NCI-H2227 treated with DMSO at 0.1 percent for 48 hours (cell line): ENCODE results near the gene CST11.

ENCODE experiments used
- DNase-seq: peaks from one replicate; lab custom pipeline; 2025; lab: John Stamatoyannopoulos, UW

CST11 gene

GRCh38 chr20:23419995-23420901 lies 32.4 kb downstream of the CST11 start:
- no peak for DNase-seq

- DNase-seq = no peak
Observed at GRCh38 chr20:23419657-23419994, 33.0 kb downstream of the CST11 start.

DNA sequence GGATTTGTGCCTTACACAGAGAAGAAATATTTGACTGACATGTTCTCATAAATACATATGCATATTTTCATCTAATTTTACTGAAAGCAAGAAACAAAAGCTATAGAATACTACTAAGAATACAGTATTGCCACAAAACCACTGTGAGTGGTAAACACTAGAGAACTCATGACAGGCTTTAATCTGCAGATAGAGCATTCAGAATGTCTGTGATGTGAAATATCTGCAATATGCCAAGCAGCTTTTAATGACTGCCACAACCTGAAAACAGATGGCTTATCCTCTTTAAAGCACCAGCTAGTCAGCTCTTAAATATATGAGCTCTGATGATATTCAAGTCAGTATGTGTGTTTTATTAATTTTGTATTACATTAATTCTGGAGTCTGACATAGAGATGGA lies 34.8 kb downstream of the CST11 start:
- no peak for DNase-seq

DNA sequence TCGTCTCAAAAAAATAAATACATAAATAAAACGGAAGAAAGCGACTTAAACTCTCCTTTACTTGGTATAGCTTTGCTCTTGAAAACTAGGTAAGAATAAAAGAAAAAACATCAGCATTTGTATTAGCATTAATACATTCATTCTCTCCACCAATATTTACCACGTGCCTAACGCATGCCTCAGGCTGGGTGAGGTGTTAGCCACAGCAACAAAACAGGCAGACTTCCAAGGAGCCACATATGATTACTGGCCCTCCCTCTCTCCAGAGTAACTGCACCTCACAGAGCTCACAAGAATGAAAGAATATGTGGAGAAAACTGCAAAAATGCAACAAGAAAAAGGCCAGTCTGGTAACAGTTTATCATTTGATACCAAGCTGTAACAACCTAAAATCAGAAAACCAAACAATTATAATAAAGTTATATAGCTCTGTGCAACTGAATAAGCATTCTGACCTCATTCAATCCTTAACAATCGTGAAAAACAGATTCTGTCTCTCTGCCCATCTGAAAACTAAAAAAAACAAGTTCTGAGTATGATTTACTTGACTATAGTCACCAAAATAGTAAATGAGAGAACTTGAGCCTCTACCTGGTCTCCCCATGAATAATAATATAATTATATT lies 36.6 kb downstream of the CST11 start:
- no peak for DNase-seq

DNA sequence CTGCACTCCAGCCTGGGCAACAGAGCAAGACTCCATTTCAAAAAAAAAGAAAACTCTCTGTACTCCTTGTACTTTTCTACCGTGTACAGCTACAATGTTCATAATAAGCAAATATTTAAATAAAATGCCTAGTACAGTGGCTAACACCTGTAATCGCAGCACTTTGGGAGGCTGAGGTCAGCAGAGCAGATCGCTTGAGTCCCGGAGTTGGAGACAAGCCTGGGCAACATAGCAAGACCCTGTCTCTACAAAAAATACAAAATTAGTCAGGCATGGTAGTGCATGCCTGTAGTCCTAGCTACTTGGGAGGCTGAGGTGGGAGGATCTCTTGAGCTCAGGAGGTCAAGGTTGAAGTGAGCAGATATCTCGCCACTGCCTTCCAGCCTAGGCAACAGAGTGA lies 37.1 kb downstream of the CST11 start:
- no peak for DNase-seq

DNA sequence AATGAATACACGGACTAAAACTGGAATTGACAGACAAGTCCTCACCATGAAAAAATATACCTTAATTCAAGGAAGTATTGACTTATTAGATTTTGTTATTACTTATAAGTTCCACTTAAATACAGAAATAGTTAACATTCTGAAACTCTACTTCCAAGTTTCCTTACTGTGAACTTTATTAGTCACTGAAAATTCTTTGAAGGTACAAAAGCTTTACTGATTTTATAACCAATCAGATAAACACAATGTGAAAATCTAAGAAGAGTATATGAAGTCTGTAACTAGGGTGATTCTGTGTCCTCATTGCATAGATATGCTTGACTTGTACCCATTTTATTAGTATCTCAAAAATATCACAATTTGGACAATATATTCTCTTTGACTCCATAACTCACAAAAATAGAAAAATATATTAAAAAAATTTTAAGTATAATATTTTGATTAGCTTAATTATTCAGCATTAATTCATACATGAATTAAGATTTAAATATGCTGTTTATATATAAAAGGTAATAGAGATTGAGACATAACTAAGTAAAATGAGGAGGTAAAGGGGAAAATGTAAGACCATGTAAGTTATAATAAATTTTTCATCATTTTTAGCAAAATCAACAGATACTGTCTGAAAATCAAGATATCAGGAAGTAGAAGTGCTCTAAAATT lies 38.0 kb downstream of the CST11 start:
- no peak for DNase-seq

GRCh38 chr20:23413862-23414422 lies 38.7 kb downstream of the CST11 start:
- no peak for DNase-seq

- DNase-seq = no peak
Observed at GRCh38 chr20:23412026-23412425, 40.6 kb downstream of the CST11 start.

DNA sequence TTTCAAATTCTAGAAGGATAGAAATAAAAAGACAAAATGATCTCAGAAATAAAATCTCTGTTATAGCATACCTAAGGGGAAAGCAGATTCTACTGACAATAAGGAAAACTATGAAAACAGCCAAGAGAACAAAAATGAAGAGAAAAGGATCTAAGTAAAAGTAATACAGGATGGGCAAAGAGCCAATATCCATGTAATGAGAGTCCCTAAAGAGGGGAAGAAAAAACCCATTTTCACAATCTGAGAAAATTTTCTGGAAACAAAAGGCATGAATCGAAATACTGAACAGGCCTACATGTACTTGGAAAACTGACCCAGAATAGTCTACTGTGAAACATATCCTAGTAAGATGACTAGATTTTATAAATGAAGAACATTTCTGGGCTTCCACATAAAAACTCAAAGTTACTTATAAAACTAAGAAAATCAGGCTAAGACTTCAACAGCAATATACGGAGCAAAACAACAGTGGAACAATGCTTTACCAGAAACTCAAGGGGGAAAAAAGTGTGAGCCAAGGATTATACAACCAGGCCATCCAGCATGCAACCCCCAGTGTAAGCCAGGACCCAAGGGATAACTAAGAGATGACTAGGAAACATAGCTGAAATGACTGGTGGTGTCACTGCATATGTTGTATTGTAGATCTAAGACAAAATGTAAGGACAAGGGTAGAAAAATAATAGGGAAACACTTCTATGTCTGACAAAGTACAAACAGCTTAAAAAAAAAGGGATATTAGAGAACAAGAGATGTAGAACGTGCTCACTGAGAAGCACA lies 41.6 kb downstream of the CST11 start:
- DNase-seq = no peak

- DNase-seq = no peak
Observed at GRCh38 chr20:23409800-23410199, 42.9 kb downstream of the CST11 start.

- no peak for DNase-seq
Observed at GRCh38 chr20:23408957-23409356, 43.7 kb downstream of the CST11 start.

DNA sequence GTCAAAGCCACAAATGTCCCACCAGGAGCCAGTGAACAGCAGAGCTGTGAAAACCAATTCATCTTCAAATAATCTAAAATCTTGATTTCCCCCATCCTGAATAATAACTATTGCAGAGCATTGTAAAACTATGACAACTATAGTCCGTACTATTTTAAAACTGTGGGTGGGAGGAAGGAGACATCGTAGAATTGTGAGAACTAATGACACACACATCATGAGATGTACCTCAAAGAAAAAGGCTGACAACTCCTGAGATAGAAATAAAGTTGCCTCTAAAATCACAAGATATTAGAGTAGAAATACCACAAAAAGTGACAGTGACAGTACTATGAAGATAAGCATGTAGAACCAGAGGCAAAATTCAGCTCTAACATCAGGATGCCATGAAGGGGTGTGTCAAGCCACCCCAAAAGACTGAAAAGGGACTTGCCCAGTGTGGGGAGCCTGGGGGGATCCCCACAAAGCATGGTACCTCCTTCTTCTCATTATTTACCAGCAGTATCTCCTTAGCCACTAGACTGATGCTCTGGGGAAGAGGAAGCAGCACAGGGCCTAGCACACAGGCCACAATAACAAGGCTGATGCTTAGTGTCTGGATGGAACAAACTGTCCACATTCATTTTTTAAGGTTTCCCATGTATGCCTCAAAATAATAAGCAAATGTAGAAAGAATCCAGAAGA lies 44.8 kb downstream of the CST11 start:
- no peak for DNase-seq

DNA sequence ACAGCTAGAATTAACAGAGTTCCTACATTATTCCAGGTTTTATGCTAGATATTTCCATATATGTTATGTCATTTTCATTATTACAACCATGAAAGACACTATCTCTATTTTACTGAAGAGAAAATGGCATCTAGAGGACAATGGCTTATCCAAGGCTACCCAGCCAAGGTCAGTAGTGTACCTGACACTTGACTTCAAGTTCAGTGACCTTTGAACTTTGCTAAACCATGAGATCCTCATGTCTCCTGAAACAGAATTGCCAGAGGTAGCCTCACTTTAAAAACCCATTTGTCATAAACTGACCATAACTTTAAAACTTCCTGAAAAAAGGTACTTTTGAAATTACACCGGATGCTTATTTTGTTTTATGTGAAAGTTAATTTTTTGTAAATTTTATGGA lies 45.8 kb downstream of the CST11 start:
- no peak for DNase-seq

GRCh38 chr20:23404196-23404595 lies 48.5 kb downstream of the CST11 start:
- no peak for DNase-seq

- no peak for DNase-seq
Observed at GRCh38 chr20:23403751-23404150, 48.9 kb downstream of the CST11 start.

GRCh38 chr20:23401051-23401450 lies 51.6 kb downstream of the CST11 start:
- DNase-seq = no peak
